Measurements from ENCODE around the gene APEH. TPM values are rescaled to one million over a fixed set of nuclear protein-coding genes. Genes with fewer than 3 reads are reported as not detected.
A peak's percentile ranks its signal among the peaks of the same experiment; 100 is the strongest.

Gene APEH
- total and polyA plus RNA-seq, 2 of the 13 experiments (the other 11 are each of a cell fraction or from before 2014, with no cell fraction given), result 116 to 130 TPM

DNA sequence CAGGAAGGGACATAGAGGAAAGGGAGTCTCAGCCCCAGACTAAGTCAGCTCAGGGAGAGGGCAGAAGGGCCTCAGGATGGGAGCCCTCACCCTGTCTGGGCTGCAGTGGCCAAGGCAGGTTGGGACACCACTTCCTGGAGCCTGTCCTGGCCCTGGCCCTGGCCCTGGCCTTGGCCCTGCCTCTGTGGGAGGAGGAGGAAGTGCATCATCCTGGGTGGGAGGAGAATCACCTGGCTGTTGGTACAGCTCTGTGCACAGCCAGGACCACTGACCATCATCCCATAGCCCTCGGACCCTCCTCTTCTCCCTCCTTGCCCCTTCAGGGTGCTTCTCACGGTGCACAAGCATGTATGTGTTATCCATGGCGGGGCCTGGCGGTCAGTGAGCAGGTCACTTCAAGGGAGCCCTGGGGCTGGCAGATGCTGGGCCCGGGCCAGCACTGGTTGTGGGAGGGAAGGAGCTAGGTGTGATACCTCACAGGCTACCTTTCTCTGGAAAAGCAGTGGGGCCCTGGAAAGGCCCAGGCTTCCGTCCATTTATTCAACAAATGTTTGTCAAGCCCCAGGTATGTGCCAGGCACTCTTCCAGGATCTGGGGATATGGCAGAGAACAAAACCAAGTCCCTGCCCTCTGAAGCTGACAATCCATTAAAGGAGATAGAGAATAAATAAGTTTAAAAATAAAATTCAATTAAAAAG lies 8.2 kb upstream of the APEH start (continued):
- TF ChIP-seq TCF7 (IDR thresholded peaks at IDR 0.05; ENCODE audit: low read depth) (no peak), ZNF446 (CRISPR knock-in tag; IDR thresholded peaks at IDR 0.05) (no peak), ZSCAN20 (CRISPR knock-in tag; IDR thresholded peaks at IDR 0.05; ENCODE audit: borderline replicate concordance) (no peak), ZNF263 (CRISPR knock-in tag; IDR thresholded peaks at IDR 0.05) (peak; percentile 89), ZNF232 (CRISPR knock-in tag; IDR thresholded peaks at IDR 0.05; ENCODE audit: borderline replicate concordance) (no peak), ZNF33A (CRISPR knock-in tag; IDR thresholded peaks at IDR 0.05; ENCODE audit: borderline replicate concordance) (no peak), ZNF350 (CRISPR knock-in tag; IDR thresholded peaks at IDR 0.05; ENCODE audit: borderline replicate concordance, low read depth) (no peak), CC2D1A (CRISPR knock-in tag; IDR thresholded peaks at IDR 0.05) (no peak), ZNF354B (CRISPR knock-in tag; IDR thresholded peaks at IDR 0.05) (0 out of 2 replicates have a peak, but pooled peaks have one; percentile 47), TAF1 (CRISPR knock-in tag; IDR thresholded peaks at IDR 0.05) (peak; percentile 41; the same call in 1 of the 2 replicates), ETV6 (CRISPR knock-in tag; conservative IDR thresholded peaks at IDR 0.05) (no peak), ZNF619 (CRISPR knock-in tag; IDR thresholded peaks at IDR 0.05) (0 out of 2 replicates have a peak, but pooled peaks have one; percentile 53)
- TF ChIP-seq, protein P1, sequence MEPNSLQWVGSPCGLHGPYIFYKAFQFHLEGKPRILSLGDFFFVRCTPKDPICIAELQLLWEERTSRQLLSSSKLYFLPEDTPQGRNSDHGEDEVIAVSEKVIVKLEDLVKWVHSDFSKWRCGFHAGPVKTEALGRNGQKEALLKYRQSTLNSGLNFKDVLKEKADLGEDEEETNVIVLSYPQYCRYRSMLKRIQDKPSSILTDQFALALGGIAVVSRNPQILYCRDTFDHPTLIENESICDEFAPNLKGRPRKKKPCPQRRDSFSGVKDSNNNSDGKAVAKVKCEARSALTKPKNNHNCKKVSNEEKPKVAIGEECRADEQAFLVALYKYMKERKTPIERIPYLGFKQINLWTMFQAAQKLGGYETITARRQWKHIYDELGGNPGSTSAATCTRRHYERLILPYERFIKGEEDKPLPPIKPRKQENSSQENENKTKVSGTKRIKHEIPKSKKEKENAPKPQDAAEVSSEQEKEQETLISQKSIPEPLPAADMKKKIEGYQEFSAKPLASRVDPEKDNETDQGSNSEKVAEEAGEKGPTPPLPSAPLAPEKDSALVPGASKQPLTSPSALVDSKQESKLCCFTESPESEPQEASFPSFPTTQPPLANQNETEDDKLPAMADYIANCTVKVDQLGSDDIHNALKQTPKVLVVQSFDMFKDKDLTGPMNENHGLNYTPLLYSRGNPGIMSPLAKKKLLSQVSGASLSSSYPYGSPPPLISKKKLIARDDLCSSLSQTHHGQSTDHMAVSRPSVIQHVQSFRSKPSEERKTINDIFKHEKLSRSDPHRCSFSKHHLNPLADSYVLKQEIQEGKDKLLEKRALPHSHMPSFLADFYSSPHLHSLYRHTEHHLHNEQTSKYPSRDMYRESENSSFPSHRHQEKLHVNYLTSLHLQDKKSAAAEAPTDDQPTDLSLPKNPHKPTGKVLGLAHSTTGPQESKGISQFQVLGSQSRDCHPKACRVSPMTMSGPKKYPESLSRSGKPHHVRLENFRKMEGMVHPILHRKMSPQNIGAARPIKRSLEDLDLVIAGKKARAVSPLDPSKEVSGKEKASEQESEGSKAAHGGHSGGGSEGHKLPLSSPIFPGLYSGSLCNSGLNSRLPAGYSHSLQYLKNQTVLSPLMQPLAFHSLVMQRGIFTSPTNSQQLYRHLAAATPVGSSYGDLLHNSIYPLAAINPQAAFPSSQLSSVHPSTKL (CRISPR knock-in tag; IDR thresholded peaks at IDR 0.05), result peak; percentile 74
- TF ChIP-seq, protein P2, sequence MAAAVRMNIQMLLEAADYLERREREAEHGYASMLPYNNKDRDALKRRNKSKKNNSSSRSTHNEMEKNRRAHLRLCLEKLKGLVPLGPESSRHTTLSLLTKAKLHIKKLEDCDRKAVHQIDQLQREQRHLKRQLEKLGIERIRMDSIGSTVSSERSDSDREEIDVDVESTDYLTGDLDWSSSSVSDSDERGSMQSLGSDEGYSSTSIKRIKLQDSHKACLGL (CRISPR knock-in tag; IDR thresholded peaks at IDR 0.05), result no peak
- TF ChIP-seq, protein P3, sequence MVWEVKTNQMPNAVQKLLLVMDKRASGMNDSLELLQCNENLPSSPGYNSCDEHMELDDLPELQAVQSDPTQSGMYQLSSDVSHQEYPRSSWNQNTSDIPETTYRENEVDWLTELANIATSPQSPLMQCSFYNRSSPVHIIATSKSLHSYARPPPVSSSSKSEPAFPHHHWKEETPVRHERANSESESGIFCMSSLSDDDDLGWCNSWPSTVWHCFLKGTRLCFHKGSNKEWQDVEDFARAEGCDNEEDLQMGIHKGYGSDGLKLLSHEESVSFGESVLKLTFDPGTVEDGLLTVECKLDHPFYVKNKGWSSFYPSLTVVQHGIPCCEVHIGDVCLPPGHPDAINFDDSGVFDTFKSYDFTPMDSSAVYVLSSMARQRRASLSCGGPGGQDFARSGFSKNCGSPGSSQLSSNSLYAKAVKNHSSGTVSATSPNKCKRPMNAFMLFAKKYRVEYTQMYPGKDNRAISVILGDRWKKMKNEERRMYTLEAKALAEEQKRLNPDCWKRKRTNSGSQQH (CRISPR knock-in tag; IDR thresholded peaks at IDR 0.05; ENCODE audit: low read depth), result no peak
- TF ChIP-seq, protein P4, sequence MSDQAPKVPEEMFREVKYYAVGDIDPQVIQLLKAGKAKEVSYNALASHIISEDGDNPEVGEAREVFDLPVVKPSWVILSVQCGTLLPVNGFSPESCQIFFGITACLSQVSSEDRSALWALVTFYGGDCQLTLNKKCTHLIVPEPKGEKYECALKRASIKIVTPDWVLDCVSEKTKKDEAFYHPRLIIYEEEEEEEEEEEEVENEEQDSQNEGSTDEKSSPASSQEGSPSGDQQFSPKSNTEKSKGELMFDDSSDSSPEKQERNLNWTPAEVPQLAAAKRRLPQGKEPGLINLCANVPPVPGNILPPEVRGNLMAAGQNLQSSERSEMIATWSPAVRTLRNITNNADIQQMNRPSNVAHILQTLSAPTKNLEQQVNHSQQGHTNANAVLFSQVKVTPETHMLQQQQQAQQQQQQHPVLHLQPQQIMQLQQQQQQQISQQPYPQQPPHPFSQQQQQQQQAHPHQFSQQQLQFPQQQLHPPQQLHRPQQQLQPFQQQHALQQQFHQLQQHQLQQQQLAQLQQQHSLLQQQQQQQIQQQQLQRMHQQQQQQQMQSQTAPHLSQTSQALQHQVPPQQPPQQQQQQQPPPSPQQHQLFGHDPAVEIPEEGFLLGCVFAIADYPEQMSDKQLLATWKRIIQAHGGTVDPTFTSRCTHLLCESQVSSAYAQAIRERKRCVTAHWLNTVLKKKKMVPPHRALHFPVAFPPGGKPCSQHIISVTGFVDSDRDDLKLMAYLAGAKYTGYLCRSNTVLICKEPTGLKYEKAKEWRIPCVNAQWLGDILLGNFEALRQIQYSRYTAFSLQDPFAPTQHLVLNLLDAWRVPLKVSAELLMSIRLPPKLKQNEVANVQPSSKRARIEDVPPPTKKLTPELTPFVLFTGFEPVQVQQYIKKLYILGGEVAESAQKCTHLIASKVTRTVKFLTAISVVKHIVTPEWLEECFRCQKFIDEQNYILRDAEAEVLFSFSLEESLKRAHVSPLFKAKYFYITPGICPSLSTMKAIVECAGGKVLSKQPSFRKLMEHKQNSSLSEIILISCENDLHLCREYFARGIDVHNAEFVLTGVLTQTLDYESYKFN (CRISPR knock-in tag; conservative IDR thresholded peaks at IDR 0.05), result peak; percentile 64
- TF ChIP-seq, protein P5, sequence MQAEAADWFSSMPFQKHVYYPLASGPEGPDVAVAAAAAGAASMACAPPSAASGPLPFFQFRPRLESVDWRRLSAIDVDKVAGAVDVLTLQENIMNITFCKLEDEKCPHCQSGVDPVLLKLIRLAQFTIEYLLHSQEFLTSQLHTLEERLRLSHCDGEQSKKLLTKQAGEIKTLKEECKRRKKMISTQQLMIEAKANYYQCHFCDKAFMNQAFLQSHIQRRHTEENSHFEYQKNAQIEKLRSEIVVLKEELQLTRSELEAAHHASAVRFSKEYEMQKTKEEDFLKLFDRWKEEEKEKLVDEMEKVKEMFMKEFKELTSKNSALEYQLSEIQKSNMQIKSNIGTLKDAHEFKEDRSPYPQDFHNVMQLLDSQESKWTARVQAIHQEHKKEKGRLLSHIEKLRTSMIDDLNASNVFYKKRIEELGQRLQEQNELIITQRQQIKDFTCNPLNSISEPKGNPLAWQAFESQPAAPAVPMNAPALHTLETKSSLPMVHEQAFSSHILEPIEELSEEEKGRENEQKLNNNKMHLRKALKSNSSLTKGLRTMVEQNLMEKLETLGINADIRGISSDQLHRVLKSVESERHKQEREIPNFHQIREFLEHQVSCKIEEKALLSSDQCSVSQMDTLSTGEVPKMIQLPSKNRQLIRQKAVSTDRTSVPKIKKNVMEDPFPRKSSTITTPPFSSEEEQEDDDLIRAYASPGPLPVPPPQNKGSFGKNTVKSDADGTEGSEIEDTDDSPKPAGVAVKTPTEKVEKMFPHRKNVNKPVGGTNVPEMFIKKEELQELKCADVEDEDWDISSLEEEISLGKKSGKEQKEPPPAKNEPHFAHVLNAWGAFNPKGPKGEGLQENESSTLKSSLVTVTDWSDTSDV (CRISPR knock-in tag; IDR thresholded peaks at IDR 0.05), result no peak
